Stimulated activated CD4-positive, alpha-beta T cell treated with anti-CD3 and anti-CD28 coated beads, Interleukin-15, amount 100 ng/mL, for 24 hours (primary cell): ENCODE measurements around the gene TLK1.
"Not testable (repeated sequence)": the region's sequence is repeated elsewhere in the genome, so short reads cannot be mapped to it uniquely, and the experiment has no call there.

Source experiments
- DNase-seq: peaks from one replicate; pipeline ENCODE4 v3.0.0-alpha.2; 2020

Gene TLK1

DNA sequence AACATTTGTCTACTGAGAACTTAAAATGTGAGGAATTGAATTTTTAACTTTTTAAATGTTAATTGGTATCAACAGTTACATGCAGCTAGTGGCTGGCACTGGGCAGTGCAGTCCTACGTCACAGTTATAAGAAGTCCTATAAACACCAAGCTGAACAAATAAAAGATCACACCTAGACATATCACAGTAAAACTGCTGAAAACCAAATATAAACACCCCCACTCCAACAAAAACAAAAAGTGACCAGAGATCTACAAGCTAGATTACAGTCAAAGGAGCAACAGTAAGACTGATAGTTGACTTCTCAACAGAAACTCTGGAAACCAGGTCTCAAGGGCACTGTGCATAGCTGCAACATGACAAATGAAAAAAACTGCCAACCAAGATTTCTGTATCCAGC, 19.4 kb downstream of the TLK1 start:
- no peak for DNase-seq

DNA sequence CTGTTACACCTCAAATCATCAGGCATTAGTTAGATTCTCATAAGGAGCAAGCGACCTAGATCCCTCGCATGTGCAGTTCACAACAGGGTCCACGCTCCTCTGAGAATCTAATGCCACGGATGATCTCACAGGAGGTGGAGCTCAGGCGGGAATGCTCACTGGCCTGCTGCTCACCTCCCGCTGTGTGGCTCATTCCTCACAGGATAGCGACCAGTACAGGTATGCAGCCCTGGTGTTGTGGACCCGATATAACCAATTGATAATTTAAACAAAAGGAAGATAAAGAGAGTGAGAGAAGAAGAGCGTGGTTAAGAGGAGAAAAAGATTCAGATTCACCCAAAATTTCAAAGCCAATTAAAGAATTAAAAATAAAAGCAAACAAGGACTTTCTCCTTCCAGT, 20.8 kb downstream of the TLK1 start:
- DNase-seq = no peak

DNA sequence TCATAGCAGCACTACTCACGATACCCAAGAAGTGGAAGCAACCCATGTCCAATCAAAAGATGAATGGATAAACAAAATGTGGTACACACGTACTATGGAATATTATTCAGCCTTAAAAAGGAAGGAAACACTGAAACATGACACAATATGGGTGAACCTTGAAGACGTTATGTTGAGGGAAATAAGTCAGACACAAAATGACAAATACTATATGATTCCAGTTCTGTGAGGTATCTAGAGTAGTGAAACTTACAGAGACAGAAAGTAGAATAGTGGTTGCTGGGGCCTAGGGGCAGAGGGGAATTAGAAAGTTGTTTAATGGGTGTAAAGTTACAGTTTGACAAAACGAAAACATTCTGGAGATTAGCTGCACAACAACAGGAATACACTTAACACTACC, 24.7 kb downstream of the TLK1 start:
- peak; percentile 21 for DNase-seq

DNA sequence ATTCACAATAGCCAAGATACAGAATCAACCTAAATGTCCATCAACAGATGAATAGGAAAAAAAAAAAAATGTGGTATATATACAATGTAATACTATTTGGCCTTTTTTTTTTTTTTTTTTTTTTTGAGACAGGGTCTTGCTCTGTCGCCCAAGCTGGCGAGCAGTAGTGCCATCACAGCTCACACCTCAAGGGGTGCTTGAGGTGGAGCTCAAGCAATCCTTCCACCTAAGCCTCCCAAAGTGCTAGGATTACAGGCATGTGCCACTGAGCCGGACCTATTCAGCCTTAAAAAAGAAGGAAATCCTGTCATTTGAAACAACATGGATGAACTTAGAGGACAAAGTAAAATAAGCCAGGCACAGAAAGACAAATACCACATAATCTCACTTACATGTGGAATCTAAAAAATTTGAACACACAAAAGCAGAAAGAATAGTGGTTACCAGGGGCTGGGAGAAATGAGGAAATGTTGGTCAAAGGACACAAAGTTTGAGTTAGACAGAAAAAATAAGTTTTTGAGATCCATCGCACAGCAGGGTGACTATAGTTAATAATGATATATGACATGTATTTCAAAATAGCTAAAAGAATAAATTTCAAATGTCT, 26.0 kb downstream of the TLK1 start:
- DNase-seq = no peak

DNA sequence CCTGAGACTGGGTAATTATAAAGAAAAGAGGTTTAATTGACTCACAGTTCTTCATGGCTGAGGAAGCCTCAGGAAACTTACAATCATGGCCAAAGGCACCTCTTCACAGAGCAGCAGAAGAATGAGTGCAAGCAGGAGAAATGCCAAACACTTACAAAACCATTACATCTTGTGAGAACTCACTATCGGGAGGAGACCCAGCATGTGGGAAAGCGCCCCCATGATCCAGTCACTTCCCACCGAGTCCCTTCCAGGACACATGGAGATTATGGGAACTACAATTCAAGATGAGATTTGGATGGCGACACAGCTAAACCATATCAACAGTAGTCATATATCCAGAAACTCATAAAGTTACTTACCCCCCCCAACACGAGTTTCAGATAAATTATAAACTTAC, 28.6 kb downstream of the TLK1 start:
- no peak for DNase-seq

DNA sequence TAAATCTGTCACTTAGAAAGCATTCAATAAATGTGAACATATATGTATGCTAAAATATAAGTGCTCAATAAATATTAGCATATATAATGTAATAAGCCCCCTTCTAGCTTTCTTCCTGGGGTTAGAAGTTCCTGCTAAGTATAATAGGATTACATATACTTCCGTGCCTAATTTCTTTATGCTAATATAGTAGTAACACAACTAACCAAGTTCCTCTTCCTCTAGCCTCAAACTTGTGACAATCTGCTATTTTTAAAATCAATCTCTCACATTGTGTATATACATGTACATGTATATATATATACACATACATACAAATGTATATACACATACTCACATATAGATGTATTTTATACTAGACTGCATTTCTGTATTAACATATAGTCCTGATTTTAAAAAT, 32.2 kb downstream of the TLK1 start:
- DNase-seq = no peak

DNA sequence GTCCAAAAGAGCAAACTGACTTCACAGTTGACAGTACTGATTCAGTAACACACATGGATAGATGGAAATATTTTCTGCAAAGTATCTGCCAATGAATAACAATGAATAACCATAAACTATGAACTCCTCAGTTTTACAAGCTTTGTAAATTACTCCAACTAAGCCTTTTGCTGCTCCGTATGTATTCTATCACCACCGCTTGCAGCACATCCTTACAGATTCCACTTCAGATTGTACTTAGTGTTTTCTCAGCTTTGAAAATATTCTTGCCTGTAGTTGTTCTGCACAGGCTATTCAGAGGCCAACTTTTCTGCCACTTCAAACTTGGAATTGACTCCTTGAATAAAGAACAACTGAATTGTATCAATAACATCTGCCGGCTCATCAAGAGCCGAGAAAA, 36.2 kb downstream of the TLK1 start:
- DNase-seq = no peak

DNA sequence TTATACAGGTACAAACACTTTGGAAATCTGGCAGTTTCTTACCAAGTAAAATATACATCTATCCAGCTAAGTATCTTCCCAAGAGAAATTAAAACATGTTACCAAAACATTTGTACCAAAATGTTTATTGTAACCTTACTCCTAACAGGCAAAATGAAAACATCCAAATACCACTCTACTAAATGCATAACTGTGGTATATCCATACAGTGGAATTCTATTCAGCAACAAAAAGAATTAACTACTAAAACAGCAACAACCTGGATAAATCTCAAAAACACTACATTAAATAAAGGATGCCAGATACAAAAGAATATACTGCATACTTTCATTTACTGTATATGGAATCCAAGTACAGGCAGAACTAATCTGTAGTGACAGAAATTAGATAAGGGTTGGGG, 51.1 kb downstream of the TLK1 start:
- DNase-seq = no peak

DNA sequence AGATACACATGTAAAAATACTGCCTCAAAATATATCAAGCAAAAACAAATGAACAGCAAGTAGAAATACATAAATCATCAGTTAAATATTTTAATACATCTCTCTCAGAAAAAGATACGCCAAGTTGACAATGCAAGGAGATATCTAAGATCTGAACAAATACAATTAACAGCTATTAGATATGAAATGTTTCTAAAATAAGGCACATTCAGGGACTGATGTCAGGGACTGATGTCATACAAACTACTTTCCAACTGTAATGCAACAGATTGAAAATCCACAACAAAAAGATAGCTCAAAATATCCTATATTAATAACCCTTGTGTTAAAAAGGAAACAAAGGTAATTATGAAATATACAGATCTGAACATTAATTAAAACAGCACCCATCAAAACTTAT, 51.7 kb downstream of the TLK1 start:
- DNase-seq = no peak

DNA sequence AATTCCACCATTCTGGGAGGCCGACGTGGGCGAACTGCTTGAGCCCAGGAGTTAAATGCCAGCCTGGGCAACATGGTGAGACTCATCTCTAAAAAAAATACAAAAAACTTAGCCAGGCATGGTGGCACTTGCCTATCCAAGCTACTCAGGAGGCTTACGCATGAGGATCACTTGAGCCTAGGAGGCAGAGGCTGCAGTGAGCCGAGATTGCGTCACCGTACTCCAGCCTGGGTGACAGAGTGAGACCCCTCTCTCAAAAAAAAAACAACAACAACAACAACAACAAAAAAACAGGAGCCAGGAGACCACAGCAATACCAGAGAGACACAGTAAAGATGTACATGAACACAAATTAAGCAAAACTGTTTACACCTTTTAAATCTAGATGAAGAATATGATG, 52.9 kb downstream of the TLK1 start:
- DNase-seq = no peak

DNA sequence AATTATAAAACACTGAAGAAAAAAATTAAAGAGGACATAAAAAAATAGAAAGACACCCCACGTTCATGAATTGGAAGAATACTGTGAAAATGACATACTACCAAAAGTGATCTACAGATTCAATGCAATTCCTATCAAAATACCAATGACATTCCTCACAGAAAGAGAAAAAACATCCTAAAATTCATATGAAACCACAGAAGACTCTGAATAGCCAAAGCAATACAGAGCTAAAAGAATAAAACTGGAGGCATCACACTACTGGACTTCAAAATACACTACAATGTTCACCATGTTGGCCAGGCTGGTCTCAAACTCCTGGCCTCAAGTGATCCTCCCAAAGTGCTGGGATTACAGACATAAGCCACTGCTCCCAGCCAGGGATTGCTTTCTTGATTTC, 56.3 kb downstream of the TLK1 start:
- DNase-seq = no peak

DNA sequence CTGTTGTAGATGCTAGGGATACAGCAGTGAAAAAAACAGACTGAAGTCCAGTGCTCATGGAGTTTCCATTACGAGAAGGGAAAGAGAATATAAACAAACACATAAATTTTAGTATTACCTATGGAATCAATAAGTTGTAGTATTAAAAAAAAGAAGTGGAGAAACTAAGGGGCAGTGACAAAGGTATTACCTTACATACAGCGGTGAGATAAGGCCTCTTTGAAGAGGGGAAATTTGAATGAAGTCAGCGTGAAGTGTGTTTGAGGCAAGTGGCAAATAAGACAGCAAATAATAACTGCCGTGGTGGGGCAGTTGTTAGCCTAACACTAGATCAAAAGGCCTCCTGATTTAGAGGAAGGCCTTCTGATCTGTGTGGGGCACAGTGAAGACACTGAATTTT, 57.9 kb downstream of the TLK1 start:
- no peak for DNase-seq

DNA sequence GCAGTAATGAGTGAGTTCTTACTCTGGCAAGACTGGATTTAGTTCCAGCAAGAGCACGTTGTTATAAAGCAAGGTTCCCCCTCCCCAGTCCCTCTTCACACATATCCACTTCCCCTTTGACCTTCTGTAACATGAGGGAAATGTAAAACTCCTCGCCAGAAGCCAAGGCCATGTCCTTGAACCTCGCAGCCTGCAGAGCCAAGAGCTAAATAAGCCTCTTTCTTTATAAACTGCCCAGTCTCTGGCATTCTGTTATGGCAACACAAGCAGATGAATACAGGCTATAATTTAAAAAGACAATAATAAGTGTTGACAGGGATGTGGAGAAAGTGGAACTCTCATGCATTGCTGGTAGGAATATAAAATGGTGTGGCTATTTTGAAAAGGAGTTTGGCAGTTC, 60.3 kb downstream of the TLK1 start:
- no peak for DNase-seq

DNA sequence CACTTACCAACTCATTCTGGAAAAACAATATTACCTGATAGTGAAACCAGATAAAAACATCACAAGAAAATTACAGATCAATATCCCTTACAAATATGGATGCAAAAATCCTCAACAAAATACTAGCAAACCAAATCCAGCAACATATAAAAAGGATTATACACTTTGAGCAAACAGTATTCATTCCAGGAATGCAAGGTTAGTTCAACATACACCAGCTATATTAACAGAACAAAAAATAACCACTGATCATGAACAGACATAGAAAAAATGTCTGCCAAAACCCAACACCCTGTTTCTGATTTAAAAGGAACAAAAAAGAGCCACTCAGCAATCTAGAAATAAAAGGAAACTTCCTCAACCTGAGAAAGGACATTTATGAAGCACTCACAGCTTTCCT, 62.1 kb downstream of the TLK1 start:
- DNase-seq = no peak

DNA sequence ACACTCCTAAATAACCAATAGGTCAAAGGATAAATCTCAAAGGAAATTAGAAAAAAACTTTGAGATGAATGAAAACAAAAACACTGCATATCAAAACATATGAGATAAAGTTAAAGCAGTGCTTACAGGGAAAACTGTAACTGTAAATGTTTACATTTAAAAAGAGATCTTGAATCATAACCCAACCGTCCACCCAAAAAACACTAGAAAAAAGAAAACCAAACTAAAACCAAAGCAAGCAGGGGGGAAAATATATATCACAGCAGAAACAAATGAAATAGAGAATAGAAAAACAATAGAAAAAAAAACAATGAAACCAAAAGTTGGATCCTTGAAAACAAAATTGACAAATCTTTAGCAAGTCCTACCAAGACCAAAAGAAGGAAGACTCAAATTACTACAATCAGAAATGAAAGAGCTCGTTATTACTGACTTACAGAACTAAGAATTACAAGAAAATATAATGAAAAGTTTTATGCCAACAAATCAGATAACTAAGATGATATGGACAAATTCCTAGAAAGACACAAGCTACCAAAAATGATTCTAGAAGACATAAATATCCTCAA, 65.6 kb downstream of the TLK1 start:
- no peak for DNase-seq

DNA sequence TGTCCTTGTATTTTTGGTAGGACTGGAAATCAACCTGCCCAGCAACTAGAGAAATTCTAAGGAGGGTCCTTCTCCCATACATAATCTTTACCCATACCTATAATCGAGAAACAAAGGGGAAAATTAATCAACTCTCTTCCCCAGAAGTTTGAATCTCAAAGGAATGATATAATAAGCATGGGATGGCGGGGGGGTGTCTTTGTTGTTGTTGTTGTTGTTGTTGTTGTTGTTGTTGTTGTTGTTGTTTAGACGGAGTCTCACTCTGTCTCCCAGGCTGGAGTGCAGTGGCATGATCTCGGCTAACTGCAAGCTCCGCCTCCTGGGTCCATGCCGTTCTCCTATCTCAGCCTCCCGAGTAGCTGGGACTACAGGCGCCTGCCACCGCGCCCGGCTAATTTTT, 69.2 kb downstream of the TLK1 start:
- not testable (repeated sequence) for DNase-seq

DNA sequence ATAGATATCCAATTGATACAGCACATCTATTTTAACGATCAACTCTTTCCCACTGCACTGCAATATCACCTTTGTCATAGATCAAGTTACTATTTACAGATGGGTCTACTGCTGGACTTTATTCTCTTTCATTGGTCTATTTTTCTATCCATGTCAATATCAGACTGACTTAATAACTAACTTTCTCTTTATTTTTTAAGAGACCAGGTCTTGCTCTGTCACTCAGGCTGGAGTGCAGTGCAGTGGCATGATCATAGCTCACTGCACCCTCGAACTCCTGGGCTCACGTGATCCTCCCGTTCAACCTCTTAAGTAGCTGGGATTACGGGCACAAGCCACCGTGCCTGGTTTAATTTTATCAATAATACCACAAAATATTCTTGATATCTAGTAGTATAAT, 71.2 kb downstream of the TLK1 start:
- no peak for DNase-seq

DNA sequence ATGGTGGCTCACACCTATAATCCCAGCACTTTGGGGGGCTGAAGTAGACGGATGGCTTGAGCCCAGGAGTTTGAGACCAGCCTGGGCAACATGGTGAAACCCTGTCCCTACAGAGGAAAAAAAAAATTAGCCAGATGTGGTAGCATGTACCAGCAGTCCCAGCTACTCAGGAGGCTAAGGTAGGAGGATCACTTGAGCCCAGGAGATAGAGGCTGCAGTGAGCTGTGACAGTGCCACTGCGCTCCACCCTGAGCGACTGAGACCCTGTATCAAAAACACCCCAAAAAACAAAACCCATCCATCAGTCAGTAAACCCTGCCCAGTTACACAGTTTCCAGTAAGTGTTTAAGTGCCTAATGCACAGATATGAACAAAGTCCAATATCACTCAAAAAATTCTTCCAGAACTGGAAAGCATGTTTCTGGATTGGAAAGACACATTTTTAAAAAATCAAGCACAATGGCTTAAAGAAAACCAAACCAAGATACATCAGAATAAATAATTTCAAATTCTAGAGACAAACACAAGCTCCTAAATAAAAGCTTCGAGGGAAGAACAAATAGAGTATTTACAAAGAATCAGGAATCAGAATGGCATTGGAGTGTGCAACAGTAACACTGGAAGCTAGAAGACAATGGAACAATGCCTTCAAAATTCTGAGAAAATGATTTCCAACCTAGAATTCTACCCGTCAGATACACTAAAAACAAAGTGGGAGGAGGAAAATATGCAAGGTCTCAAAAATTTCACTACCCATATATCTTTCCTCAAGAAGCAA, 72.4 kb downstream of the TLK1 start:
- no peak for DNase-seq

DNA sequence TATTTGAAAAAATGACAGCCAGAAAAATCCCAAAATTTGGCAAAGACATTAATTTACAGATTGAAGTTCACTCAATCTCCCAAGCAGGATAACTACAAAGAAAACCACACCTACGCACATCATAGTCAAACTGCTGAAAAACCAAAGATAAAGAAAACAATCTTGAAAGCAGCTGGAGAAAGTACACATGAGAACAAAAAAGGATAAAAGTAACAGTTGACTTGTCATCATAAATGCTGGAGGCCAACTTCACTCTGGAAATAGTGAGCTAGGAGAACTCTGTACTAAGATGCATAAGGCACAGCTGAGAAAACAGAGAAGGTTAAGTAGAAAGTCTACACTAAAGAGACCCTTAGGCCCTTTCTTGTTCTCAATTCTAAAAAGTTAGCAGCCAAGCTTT, 73.1 kb downstream of the TLK1 start:
- DNase-seq = no peak

DNA sequence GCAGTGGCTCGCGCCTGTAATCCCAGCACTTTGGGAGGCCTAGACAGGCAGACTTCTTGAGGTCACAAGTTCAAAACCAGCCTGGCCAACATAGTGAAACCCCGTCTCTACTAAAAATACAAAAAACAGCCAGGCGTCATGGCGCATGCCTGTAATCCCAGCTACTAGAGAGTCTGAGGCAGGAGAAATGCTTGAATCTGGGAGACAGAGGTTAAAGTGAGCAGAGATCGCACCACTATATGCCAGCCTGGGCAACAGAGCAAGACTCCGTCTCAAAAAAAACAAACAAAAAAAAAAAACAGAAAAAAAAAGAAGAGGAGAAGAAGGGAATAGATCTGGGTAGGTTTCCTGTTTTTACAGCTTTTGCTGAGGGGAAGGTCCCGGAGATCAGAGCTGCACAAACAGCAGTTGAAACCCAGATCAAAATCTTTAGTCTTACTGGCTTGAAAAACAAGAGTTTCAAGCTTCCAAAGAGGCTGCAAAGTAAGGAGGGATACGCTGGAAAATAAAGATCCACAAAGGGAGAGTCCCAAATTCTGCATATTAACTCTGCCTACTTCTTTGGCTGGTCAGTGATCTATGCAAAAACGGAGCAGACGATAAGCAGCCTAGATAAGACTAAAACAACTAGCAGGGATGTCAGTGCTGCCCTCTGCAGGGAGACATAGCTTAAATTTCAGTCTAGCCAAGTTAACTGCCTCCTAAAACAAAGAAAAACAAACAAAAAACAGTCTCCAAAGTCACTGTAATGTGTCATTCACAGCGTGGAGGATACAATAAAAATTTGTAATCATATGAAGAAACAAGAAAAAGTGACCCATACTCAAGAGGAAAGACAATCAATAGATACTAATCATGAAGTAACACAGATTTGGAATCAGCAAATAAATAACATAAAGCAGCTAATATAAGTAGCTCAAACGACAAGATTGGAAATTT, 74.1 kb downstream of the TLK1 start:
- DNase-seq = peak; percentile 64

DNA sequence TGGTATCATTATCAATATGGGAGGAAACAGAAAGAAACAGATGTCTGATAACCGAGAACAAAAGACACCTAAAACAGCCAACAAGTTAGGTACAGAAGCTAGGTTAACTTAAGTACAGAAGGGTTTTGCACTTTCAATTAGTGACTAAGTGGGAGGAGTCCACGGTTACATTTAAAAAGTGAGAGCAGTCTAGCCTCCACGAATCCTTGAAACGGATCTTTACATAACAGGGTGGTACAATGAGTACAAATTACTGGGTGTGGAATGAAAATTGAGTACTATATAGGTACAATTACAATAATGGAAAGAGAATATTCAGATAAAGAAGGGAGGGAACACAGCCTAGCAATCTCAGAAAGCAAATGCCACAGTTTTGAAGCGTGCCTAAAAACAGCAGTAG, 76.6 kb downstream of the TLK1 start:
- no peak for DNase-seq

DNA sequence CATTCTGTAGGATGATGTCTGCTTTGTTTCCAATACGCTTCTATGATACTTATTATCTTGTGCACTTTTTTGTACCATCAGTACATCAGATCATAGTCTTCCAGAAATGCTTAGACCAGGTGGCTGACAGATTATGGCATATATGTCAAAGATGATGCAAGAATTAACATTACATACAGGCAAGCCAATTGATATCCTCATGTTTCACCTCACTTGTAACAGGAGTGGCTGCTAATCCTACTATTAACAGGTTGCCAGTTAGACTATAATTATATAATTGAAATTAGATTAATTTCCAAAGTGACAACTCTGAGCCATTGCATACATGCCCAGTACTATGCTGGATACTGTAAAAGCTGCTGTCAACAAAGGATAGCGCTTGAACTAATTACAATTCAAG, 77.2 kb downstream of the TLK1 start:
- DNase-seq = no peak

DNA sequence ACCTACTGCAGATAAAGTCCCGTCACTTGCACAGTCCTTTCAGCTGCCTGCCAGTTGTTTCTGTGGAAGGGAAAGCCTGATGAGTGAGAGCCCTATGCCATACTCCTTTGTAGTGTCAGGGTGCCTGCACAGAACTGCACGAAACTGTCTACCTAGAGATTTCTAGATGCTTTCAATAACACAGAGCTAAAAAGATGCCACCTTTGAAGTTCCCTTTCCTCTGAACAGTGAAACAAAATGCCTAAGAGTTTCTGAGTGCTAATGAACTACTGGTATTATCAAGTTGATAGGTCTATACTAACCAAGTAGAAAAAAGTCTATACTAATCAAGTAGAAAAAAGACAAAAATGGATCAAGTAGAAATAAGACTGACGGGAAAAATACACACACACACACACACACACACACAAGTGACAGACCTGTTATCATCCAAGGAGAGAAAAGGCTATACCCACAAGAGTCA, 79.0 kb downstream of the TLK1 start:
- peak; percentile 19 for DNase-seq
